SK-N-SH treated with all-trans-retinoic acid at 6 μM for 48 hours (cell line): Measurements from ENCODE around the gene DCAF5.

ENCODE experiments used
- ATAC-seq: fragments of 200-7000 bp; cut with Tn5 transposase; 3 replicates; pipeline ENCODE4 v1.9.1; 2020; ENCODE audit warnings: mild to moderate bottlenecking, moderate library complexity
- ARNTL ChIP-seq: fragments of 450-650 bp; formaldehyde crosslinking; IDR thresholded peaks from 2 replicates; pipeline ENCODE4 v1.5.0; 2020; ENCODE audit warnings: low read depth, mild to moderate bottlenecking, moderate library complexity, borderline replicate concordance
- BACH2 ChIP-seq: fragments of 250-450 bp; sonication (Bioruptor Pico); IDR thresholded peaks from 2 replicates; pipeline ENCODE4 v1.9.0; 2021; ENCODE audit warnings: mild to moderate bottlenecking, borderline replicate concordance
- CSDC2 ChIP-seq: fragments of 250-450 bp; sonication (Bioruptor Pico); IDR thresholded peaks from 2 replicates; pipeline ENCODE4 v1.5.0; 2020; ENCODE audit warnings: mild to moderate bottlenecking, moderate library complexity
- ESRRG ChIP-seq: fragments of 250-450 bp; sonication (Bioruptor Pico); IDR thresholded peaks from 2 replicates; pipeline ENCODE4 v1.6.1; 2021; ENCODE audit warnings: mild to moderate bottlenecking
- GLIS3 ChIP-seq: fragments of 250-450 bp; sonication (Bioruptor Pico); IDR thresholded peaks from 2 replicates; pipeline ENCODE4 v1.5.0; 2020; ENCODE audit warnings: mild to moderate bottlenecking, moderate library complexity
- ISL1 ChIP-seq: fragments of 250-450 bp; sonication (Bioruptor Pico); IDR thresholded peaks from 2 replicates; pipeline ENCODE4 v2.1.2; 2022; ENCODE audit warnings: mild to moderate bottlenecking, moderate library complexity
- PPARA ChIP-seq: fragments of 250-450 bp; sonication (Bioruptor Pico); IDR thresholded peaks from 2 replicates; pipeline ENCODE4 v1.5.0; 2020; ENCODE audit warnings: mild to moderate bottlenecking, borderline replicate concordance
- RARB ChIP-seq: fragments of 250-450 bp; sonication (Bioruptor Pico); IDR thresholded peaks from 2 replicates; pipeline ENCODE4 v1.8.0; 2021; ENCODE audit warnings: mild to moderate bottlenecking, moderate library complexity
- SNAI2 ChIP-seq: fragments of 250-450 bp; sonication (Bioruptor Pico); IDR thresholded peaks from 2 replicates; pipeline ENCODE4 v1.5.0; 2020; ENCODE audit warnings: mild to moderate bottlenecking, moderate library complexity
- TCF4 ChIP-seq: fragments of 250-450 bp; sonication (Bioruptor Pico); IDR thresholded peaks from 2 replicates; pipeline ENCODE4 v1.8.0; 2021; ENCODE audit warnings: mild to moderate bottlenecking, moderate library complexity, borderline replicate concordance
- ZC3H10 ChIP-seq: fragments of 250-450 bp; sonication (Bioruptor Pico); IDR thresholded peaks from 2 replicates; pipeline ENCODE4 v1.5.1; 2021; ENCODE audit warnings: mild to moderate bottlenecking, moderate library complexity
- ZFP3 ChIP-seq: fragments of 250-450 bp; sonication (Bioruptor Pico); IDR thresholded peaks from 2 replicates; pipeline ENCODE4 v1.5.0; 2020; ENCODE audit warnings: mild to moderate bottlenecking, moderate library complexity
- ZNF565 ChIP-seq: fragments of 450-650 bp; formaldehyde crosslinking; conservative IDR thresholded peaks from 2 replicates; pipeline ENCODE4 v1.5.0; 2020; ENCODE audit warnings: low read depth, mild to moderate bottlenecking, moderate library complexity
- ZNF70 ChIP-seq: fragments of 450-650 bp; formaldehyde crosslinking; IDR thresholded peaks from 2 replicates; pipeline ENCODE4 v1.5.0; 2020; ENCODE audit warnings: mild to moderate bottlenecking, moderate library complexity
- ZNF8 ChIP-seq: fragments of 450-650 bp; formaldehyde crosslinking; IDR thresholded peaks from 2 replicates; pipeline ENCODE4 v1.5.0; 2020; ENCODE audit warnings: mild to moderate bottlenecking, moderate library complexity
- TF ChIP-seq, protein P1 (sequence below): fragments of 250-450 bp; sonication (Bioruptor Pico); IDR thresholded peaks from 2 replicates; pipeline ENCODE4 v1.8.0; 2021; ENCODE audit warnings: low read depth, mild to moderate bottlenecking, moderate library complexity, borderline replicate concordance
- TF ChIP-seq, protein P2 (sequence below): fragments of 250-450 bp; sonication (Bioruptor Pico); IDR thresholded peaks from 2 replicates; pipeline ENCODE4 v1.5.1; 2020; ENCODE audit warnings: low read depth, mild to moderate bottlenecking, moderate library complexity
- TF ChIP-seq, protein P3 (sequence below): fragments of 250-450 bp; sonication (Bioruptor Pico); IDR thresholded peaks from 2 replicates; pipeline ENCODE4 v1.5.0; 2020; ENCODE audit warnings: mild to moderate bottlenecking, moderate library complexity
- TF ChIP-seq, protein P4 (sequence below): fragments of 250-450 bp; sonication (Bioruptor Pico); IDR thresholded peaks from 2 replicates; pipeline ENCODE4 v1.8.0; 2020; ENCODE audit warnings: mild to moderate bottlenecking, moderate library complexity, borderline replicate concordance

DCAF5 gene

DNA sequence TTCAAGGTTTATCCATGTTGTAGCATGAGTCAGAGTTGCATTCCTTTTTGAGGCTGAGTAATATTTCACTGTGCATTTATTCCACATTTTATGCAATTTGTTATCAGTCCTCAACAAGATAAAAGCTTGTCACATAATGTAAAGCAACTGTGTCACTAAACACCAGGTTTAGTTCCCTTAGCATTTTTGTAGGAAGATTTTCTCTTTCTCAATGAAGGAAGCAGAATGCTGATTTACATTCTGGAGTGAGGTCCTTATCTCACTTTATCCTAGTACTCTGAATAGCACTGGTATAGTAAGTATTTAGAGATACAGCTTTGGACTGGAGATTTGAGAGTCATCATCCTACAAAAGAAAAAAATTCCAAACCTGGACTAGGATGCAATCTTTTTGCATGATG lies 28.6 kb upstream of the DCAF5 start:
- no peak for ATAC-seq
- TF ChIP-seq ZC3H10 (no peak), ARNTL (no peak), ZNF565 (CRISPR knock-in tag) (no peak), BACH2 (CRISPR knock-in tag) (no peak), ZFP3 (CRISPR knock-in tag) (no peak), SNAI2 (no peak)
- TF ChIP-seq, protein P1, sequence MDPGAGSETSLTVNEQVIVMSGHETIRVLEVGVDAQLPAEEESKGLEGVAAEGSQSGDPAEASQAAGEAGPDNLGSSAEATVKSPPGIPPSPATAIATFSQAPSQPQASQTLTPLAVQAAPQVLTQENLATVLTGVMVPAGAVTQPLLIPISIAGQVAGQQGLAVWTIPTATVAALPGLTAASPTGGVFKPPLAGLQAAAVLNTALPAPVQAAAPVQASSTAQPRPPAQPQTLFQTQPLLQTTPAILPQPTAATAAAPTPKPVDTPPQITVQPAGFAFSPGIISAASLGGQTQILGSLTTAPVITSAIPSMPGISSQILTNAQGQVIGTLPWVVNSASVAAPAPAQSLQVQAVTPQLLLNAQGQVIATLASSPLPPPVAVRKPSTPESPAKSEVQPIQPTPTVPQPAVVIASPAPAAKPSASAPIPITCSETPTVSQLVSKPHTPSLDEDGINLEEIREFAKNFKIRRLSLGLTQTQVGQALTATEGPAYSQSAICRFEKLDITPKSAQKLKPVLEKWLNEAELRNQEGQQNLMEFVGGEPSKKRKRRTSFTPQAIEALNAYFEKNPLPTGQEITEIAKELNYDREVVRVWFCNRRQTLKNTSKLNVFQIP = no peak
- TF ChIP-seq, all 23 proteins: peak for 0

DNA sequence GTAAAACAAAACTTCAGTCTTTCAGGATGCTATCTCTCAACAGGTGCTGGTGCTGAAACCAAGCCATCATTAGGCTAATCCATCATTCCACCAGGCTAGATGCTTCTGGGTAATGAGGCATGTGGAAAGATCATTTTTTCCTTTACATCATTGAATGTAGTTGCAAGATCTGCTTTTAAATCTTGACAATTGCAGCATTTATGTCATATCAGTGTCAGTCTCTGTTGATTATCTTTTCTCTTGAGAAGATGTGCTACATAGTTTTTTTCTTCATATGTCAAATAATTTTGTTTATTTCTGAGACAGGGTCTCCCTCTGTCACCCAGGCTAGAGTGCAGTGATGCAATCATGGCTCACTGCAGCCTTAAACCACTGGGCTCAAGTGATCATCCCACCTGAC lies 22.2 kb upstream of the DCAF5 start:
- ATAC-seq = no peak
- TF ChIP-seq ZNF70 (no peak), GLIS3 (CRISPR knock-in tag) (no peak), CSDC2 (CRISPR knock-in tag) (no peak), PPARA (CRISPR knock-in tag) (no peak), TCF4 (CRISPR knock-in tag) (no peak), ARNTL (no peak), RARB (CRISPR knock-in tag) (no peak), ZFP3 (CRISPR knock-in tag) (no peak)
- TF ChIP-seq, protein P2, sequence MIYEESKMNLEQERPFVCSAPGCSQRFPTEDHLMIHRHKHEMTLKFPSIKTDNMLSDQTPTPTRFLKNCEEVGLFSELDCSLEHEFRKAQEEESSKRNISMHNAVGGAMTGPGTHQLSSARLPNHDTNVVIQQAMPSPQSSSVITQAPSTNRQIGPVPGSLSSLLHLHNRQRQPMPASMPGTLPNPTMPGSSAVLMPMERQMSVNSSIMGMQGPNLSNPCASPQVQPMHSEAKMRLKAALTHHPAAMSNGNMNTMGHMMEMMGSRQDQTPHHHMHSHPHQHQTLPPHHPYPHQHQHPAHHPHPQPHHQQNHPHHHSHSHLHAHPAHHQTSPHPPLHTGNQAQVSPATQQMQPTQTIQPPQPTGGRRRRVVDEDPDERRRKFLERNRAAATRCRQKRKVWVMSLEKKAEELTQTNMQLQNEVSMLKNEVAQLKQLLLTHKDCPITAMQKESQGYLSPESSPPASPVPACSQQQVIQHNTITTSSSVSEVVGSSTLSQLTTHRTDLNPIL = no peak
- TF ChIP-seq, protein P1 = no peak
- TF ChIP-seq, protein P3, sequence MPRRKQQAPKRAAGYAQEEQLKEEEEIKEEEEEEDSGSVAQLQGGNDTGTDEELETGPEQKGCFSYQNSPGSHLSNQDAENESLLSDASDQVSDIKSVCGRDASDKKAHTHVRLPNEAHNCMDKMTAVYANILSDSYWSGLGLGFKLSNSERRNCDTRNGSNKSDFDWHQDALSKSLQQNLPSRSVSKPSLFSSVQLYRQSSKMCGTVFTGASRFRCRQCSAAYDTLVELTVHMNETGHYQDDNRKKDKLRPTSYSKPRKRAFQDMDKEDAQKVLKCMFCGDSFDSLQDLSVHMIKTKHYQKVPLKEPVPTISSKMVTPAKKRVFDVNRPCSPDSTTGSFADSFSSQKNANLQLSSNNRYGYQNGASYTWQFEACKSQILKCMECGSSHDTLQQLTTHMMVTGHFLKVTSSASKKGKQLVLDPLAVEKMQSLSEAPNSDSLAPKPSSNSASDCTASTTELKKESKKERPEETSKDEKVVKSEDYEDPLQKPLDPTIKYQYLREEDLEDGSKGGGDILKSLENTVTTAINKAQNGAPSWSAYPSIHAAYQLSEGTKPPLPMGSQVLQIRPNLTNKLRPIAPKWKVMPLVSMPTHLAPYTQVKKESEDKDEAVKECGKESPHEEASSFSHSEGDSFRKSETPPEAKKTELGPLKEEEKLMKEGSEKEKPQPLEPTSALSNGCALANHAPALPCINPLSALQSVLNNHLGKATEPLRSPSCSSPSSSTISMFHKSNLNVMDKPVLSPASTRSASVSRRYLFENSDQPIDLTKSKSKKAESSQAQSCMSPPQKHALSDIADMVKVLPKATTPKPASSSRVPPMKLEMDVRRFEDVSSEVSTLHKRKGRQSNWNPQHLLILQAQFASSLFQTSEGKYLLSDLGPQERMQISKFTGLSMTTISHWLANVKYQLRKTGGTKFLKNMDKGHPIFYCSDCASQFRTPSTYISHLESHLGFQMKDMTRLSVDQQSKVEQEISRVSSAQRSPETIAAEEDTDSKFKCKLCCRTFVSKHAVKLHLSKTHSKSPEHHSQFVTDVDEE (CRISPR knock-in tag) = no peak
- TF ChIP-seq, protein P4, sequence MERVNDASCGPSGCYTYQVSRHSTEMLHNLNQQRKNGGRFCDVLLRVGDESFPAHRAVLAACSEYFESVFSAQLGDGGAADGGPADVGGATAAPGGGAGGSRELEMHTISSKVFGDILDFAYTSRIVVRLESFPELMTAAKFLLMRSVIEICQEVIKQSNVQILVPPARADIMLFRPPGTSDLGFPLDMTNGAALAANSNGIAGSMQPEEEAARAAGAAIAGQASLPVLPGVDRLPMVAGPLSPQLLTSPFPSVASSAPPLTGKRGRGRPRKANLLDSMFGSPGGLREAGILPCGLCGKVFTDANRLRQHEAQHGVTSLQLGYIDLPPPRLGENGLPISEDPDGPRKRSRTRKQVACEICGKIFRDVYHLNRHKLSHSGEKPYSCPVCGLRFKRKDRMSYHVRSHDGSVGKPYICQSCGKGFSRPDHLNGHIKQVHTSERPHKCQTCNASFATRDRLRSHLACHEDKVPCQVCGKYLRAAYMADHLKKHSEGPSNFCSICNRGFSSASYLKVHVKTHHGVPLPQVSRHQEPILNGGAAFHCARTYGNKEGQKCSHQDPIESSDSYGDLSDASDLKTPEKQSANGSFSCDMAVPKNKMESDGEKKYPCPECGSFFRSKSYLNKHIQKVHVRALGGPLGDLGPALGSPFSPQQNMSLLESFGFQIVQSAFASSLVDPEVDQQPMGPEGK (CRISPR knock-in tag) = no peak

DNA sequence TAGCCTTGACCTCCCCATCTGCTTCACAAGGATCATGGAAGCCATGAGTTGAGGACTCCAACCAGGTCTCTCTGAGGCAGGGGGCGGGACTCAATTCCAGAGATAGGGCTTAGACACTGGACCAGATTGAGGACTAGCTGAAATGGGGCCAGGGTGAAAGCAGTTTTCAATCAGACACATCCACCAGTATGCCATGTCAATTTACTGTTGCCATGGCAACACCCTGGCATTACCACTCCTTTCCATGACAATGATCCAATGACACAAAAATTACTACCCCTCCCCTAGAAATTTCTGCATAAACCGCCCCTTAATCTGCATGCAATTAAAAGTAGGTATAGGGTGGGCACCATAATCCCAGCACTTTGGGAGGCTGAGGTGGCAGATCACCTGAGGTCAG lies 18.6 kb upstream of the DCAF5 start:
- TF ChIP-seq PPARA (CRISPR knock-in tag) (no peak), ZFP3 (CRISPR knock-in tag) (no peak), ZNF70 (no peak), ZC3H10 (no peak), ZNF565 (CRISPR knock-in tag) (no peak), ZNF8 (no peak), ISL1 (CRISPR knock-in tag) (no peak), SNAI2 (no peak), ESRRG (CRISPR knock-in tag) (no peak), BACH2 (CRISPR knock-in tag) (no peak), TCF4 (CRISPR knock-in tag) (no peak)
- TF ChIP-seq, protein P1 = no peak

More for the DNA sequence above, 18.6 kb upstream of the DCAF5 start:
- no peak for ATAC-seq
